Measurements from ENCODE around the gene GPS2.

The GPS2 gene

GRCh38 chr17:7315570-7316235 lies 543 bp upstream of the GPS2 start:
- Histone ChIP-seq H3K27ac (ENCODE audit: low read depth, low read length) (peak overlapping the region; percentile 93), H3K4me1 (ENCODE audit: insufficient read depth, low read length) (0 out of 2 replicates have a peak, but pooled peaks cover 4% of the 10 kb centered on the region), H3K36me3 (ENCODE audit: insufficient read depth, low read length) (peaks cover 69% of the 10 kb centered on the region), H3K27me3 (ENCODE audit: insufficient read depth, low read length) (no peaks in the 10 kb centered on the region), H3K9ac (ENCODE audit: low read depth, low read length) (peak overlapping the region; percentile 80), H3K9me3 (ENCODE audit: insufficient read depth, low read depth, low read length) (no peaks in the 10 kb centered on the region), H3K4me3 (ENCODE audit: low read length) (peak overlapping the region; percentile 82)
- 55% methylated on average over 30 of the region's 30 CpGs for WGBS

GRCh38 chr17:7313890-7314718 lies 1.1 kb downstream of the GPS2 start:
- Histone ChIP-seq H3K36me3 (ENCODE audit: insufficient read depth, low read length) (peaks cover 76% of the 10 kb centered on the region), H3K4me1 (ENCODE audit: insufficient read depth, low read length) (0 out of 2 replicates have a peak, but pooled peaks cover 4% of the 10 kb centered on the region), H3K27me3 (ENCODE audit: insufficient read depth, low read length) (no peaks in the 10 kb centered on the region), H3K4me3 (ENCODE audit: low read length) (peak overlapping the region; percentile 82), H3K9ac (ENCODE audit: low read depth, low read length) (peak overlapping the region; percentile 80), H3K9me3 (ENCODE audit: insufficient read depth, low read depth, low read length) (no peaks in the 10 kb centered on the region), H3K27ac (ENCODE audit: low read depth, low read length) (peak overlapping the region; percentile 93; the same call in 1 of the 2 replicates)
- WGBS: 54% methylated on average over 8 of the region's 9 CpGs

GRCh38 chr17:7313088-7313889 lies 1.9 kb downstream of the GPS2 start:
- Histone ChIP-seq H3K4me3 (ENCODE audit: low read length) (0 out of 2 replicates have a peak overlapping the region, but pooled peaks have one; percentile 82), H3K27ac (ENCODE audit: low read depth, low read length) (peak overlapping the region; percentile 58; the same call in 1 of the 2 replicates), H3K27me3 (ENCODE audit: insufficient read depth, low read length) (no peaks in the 10 kb centered on the region), H3K9ac (ENCODE audit: low read depth, low read length) (no peak overlapping the region), H3K9me3 (ENCODE audit: insufficient read depth, low read depth, low read length) (no peaks in the 10 kb centered on the region), H3K36me3 (ENCODE audit: insufficient read depth, low read length) (peaks cover 69% of the 10 kb centered on the region), H3K4me1 (ENCODE audit: insufficient read depth, low read length) (0 out of 2 replicates have a peak, but pooled peaks cover 4% of the 10 kb centered on the region)
- WGBS: 91% methylated on average over 7 of the region's 7 CpGs

GRCh38 chr17:7312432-7313087 lies 2.6 kb downstream of the GPS2 start:
- Histone ChIP-seq H3K9me3 (ENCODE audit: insufficient read depth, low read depth, low read length) (no peaks in the 10 kb centered on the region), H3K36me3 (ENCODE audit: insufficient read depth, low read length) (peaks cover 61% of the 10 kb centered on the region), H3K9ac (ENCODE audit: low read depth, low read length) (no peak overlapping the region), H3K4me3 (ENCODE audit: low read length) (no peak overlapping the region), H3K27ac (ENCODE audit: low read depth, low read length) (no peak overlapping the region), H3K4me1 (ENCODE audit: insufficient read depth, low read length) (0 out of 2 replicates have a peak, but pooled peaks cover 4% of the 10 kb centered on the region), H3K27me3 (ENCODE audit: insufficient read depth, low read length) (no peaks in the 10 kb centered on the region)
- WGBS: 88% methylated on average over 6 of the region's 7 CpGs

GRCh38 chr17:7311110-7311705 lies 4.0 kb downstream of the GPS2 start:
- Histone ChIP-seq H3K36me3 (ENCODE audit: insufficient read depth, low read length) (peaks cover 52% of the 10 kb centered on the region), H3K4me1 (ENCODE audit: insufficient read depth, low read length) (0 out of 2 replicates have a peak, but pooled peaks cover 4% of the 10 kb centered on the region), H3K4me3 (ENCODE audit: low read length) (no peak overlapping the region), H3K9me3 (ENCODE audit: insufficient read depth, low read depth, low read length) (no peaks in the 10 kb centered on the region), H3K9ac (ENCODE audit: low read depth, low read length) (no peak overlapping the region), H3K27me3 (ENCODE audit: insufficient read depth, low read length) (no peaks in the 10 kb centered on the region), H3K27ac (ENCODE audit: low read depth, low read length) (no peak overlapping the region)
- 95% methylated on average over 7 of the region's 7 CpGs for WGBS

- peaks cover 48% of the 10 kb centered on the region for H3K36me3 ChIP-seq (ENCODE audit: insufficient read depth, low read length)
- peak overlapping the region; percentile 94; the same call in 1 of the 2 replicates for H3K4me3 ChIP-seq (ENCODE audit: low read length)
- WGBS: 93% methylated on average over 12 of the region's 12 CpGs
- H3K9ac ChIP-seq (ENCODE audit: low read depth, low read length): no peak overlapping the region
- no peak overlapping the region for H3K27ac ChIP-seq (ENCODE audit: low read depth, low read length)
- 0 out of 2 replicates have a peak, but pooled peaks cover 4% of the 10 kb centered on the region for H3K4me1 ChIP-seq (ENCODE audit: insufficient read depth, low read length)
- H3K27me3 ChIP-seq (ENCODE audit: insufficient read depth, low read length): no peaks in the 10 kb centered on the region
- no peaks in the 10 kb centered on the region for H3K9me3 ChIP-seq (ENCODE audit: insufficient read depth, low read depth, low read length)
These were observed 5.5 kb downstream of the GPS2 start for GRCh38 chr17:7309628-7310027.

GRCh38 chr17:7308625-7309433 lies 6.3 kb downstream of the GPS2 start:
- WGBS: 0% methylated on average over 11 of the region's 14 CpGs
- Histone ChIP-seq H3K36me3 (ENCODE audit: insufficient read depth, low read length) (peaks cover 45% of the 10 kb centered on the region), H3K4me1 (ENCODE audit: insufficient read depth, low read length) (no peaks in the 10 kb centered on the region), H3K9ac (ENCODE audit: low read depth, low read length) (peak overlapping the region; percentile 100), H3K4me3 (ENCODE audit: low read length) (peak overlapping the region; percentile 94), H3K9me3 (ENCODE audit: insufficient read depth, low read depth, low read length) (no peaks in the 10 kb centered on the region), H3K27ac (ENCODE audit: low read depth, low read length) (peak overlapping the region; percentile 100), H3K27me3 (ENCODE audit: insufficient read depth, low read length) (no peaks in the 10 kb centered on the region)

- H3K9me3 ChIP-seq (ENCODE audit: insufficient read depth, low read depth, low read length): no peaks in the 10 kb centered on the region
- under 1% methylated on average over 104 of the region's 104 CpGs for WGBS
- no peaks in the 10 kb centered on the region for H3K27me3 ChIP-seq (ENCODE audit: insufficient read depth, low read length)
- H3K36me3 ChIP-seq (ENCODE audit: insufficient read depth, low read length): peaks cover 36% of the 10 kb centered on the region
- peak overlapping the region; percentile 100 for H3K9ac ChIP-seq (ENCODE audit: low read depth, low read length)
- H3K4me1 ChIP-seq (ENCODE audit: insufficient read depth, low read length): no peaks in the 10 kb centered on the region
- peak overlapping the region; percentile 94 for H3K4me3 ChIP-seq (ENCODE audit: low read length)
- H3K27ac ChIP-seq (ENCODE audit: low read depth, low read length): peak overlapping the region; percentile 100
These were observed 7.2 kb downstream of the GPS2 start for GRCh38 chr17:7307686-7308624.
